Endometrium (tissue), 2 donors: ENCODE results near the gene LRCH1.
"Not testable (repeated sequence)": the region's sequence is repeated elsewhere in the genome, so short reads cannot be mapped to it uniquely, and the experiment has no call there.

Experiments used
- FAIRE-seq: peaks from 2 replicates; lab custom pipeline; 2012; peaks lifted over from hg19 to GRCh38; lab: Jason Lieb, UNC
- donor health status: control.
- donor health status: control.

Gene LRCH1

GRCh38 chr13:46552889-46553520 lies at the start of gene LRCH1:
Gene LRCH1 (plus strand): TSS chr13:46553170. CDS start chr13:46553397, 227 bp downstream.
- FAIRE-seq = no peak

DNA sequence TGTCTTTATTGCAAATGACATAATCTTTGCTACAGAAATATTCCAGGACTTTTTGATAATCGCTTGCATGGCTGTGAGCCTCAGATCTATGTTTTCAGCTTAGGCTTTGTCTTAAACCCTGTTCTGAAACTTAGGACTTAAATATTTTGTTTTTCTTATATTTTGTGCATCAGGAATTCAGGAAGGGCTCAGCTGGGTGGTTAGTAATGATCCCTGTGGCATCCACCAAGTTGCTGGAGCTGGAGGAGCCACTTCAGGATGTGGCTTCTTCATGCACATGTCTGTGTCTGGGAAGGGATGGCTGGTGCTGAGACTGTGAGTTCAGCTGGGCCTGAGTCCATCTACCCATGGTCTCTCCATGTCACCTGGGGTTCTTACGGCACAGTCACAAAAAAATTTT lies 48.9 kb upstream of the LRCH1 start:
- no peak for FAIRE-seq

DNA sequence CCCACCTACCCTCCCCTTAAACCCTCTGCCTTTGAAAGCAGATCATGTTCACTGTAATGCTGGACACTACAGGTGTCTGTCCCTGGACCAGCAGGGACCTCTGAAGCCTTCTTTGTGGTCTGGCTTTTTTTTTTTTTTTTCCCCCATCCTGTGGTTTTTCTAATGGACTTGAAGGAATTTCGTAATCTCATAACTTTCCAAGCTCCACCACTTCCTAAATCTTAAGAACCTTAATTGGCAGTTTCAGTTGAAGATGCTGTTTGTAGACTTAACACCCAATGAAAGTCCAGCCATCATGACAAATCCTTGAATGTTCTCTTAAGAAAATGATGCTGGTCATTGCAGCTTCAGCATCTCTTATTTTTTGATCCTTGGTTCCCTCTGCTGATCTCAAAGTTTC lies 45.0 kb upstream of the LRCH1 start:
- FAIRE-seq = no peak

GRCh38 chr13:46509981-46510380 lies 43.0 kb upstream of the LRCH1 start:
- FAIRE-seq = no peak

GRCh38 chr13:46515803-46516202 lies 37.2 kb upstream of the LRCH1 start:
- no peak for FAIRE-seq

DNA sequence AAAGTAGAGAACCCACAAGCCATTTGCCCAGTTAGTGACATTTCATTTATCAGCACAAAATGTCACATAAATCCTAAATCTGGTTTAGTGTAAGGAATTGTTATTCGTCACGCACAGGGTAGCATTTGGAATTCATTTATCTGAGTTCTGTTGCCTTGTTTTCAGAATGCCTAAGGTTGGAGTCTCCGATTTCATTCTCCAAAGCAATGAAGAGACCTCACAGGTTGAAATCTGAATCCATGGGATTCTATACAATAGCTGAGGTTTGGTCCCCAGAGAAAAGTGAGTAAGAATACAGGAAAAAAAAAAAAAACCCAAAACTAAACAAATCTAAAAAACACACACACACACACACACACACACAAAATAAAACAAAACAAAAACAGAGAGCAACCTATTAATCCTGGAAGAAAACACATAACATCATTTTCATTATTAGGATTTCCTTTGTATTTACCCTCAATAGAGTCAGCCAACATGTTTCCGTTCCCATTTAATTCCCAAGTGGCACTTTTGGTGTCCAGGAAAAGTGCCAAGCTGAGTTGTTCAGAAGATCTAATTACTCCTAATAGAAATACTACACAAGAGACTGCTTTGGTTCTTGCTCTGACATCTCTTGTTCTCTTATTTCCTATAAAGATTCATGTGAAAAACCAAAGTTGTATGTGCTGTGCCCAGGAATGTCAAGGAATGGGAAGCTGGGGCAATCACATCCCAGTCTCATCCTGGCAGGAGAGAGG lies 36.2 kb upstream of the LRCH1 start:
- FAIRE-seq = peak; percentile 87

- not testable (repeated sequence) for FAIRE-seq
Observed at GRCh38 chr13:46517748-46518147, 35.2 kb upstream of the LRCH1 start.

GRCh38 chr13:46519182-46519581 lies 33.8 kb upstream of the LRCH1 start:
- no peak for FAIRE-seq

- FAIRE-seq = no peak
Observed at GRCh38 chr13:46520166-46520565, 32.8 kb upstream of the LRCH1 start.

- FAIRE-seq = no peak
Observed at GRCh38 chr13:46521486-46521885, 31.5 kb upstream of the LRCH1 start.

GRCh38 chr13:46521921-46522747 lies 30.8 kb upstream of the LRCH1 start:
- FAIRE-seq = no peak

GRCh38 chr13:46522748-46523030 lies 30.3 kb upstream of the LRCH1 start:
- no peak for FAIRE-seq

DNA sequence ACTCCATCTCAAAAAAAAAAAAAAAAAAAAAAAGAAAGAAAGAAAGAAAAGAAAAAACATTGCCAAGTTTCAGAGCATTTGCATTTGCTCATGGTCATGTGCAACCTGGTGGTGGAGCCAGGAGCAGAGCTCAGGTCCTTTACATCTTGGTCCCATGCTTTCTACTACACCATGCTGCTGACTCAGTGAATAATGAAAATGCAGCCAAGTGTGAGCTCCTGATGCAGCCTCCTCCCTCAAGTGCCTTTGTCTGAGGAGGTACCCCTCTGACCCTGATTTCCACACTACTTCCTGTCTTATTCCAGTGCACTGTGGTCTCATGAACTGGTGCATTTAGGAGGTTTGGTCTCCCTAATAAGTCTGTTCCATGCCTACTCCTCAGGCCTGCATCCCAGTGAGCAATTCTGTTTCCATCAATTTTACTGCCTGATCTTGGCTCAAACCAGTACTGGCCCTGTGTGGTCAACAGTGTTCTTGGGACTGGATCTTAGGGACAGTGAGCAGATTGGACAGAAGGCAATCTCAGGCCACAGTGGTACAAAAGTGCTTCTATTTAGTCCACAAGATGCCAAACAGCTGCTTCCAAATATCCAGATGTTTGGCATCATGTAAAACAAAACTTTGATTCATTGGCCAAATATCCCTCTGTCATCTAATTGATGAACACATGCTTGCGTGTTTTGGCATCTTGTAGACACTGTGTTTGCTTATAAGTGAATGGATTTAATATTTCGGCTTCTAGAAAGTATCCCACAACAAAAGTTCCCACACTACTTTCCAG lies 28.8 kb upstream of the LRCH1 start:
- no peak for FAIRE-seq

- FAIRE-seq = no peak
Observed at GRCh38 chr13:46526100-46526735, 26.8 kb upstream of the LRCH1 start.

DNA sequence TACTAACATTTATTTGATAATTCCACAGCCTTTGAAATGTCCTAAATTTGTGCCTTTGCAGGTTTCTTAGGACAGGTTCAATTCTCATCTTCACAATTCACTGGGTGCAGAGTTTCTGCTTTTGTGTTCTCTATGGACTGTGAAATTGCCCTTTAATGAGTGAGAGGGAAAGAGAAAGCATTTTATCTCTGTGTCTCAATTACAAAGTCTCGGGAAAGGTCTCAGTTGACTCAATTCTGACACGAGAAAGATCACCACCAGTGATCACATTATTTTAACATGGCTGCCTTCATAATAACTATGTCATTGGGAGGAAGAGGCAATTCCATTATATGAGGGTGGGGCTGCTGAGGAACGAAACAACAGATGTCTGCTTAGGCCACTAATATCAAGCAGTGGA lies 26.2 kb upstream of the LRCH1 start:
- FAIRE-seq = no peak

DNA sequence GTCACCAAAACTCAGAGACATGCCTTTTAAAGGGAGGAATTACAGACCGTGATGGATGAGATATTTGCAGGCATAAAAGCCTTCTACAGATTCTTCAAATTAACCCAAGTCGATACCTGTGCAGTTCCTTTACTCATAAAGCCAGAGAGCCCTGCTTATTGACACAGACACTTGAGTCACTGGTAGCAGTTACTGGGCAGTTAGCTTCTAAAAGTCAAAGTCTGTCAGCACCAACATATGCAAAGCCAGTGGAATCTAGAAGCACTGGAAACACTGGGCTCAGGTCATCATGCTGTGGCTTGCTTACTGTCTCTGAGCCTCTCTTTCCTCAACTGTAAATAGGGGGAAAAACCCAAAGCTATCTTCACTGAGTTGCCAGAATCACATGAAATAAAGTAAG lies 25.7 kb upstream of the LRCH1 start:
- no peak for FAIRE-seq

- FAIRE-seq = no peak
Observed at GRCh38 chr13:46529216-46529919, 23.6 kb upstream of the LRCH1 start.

DNA sequence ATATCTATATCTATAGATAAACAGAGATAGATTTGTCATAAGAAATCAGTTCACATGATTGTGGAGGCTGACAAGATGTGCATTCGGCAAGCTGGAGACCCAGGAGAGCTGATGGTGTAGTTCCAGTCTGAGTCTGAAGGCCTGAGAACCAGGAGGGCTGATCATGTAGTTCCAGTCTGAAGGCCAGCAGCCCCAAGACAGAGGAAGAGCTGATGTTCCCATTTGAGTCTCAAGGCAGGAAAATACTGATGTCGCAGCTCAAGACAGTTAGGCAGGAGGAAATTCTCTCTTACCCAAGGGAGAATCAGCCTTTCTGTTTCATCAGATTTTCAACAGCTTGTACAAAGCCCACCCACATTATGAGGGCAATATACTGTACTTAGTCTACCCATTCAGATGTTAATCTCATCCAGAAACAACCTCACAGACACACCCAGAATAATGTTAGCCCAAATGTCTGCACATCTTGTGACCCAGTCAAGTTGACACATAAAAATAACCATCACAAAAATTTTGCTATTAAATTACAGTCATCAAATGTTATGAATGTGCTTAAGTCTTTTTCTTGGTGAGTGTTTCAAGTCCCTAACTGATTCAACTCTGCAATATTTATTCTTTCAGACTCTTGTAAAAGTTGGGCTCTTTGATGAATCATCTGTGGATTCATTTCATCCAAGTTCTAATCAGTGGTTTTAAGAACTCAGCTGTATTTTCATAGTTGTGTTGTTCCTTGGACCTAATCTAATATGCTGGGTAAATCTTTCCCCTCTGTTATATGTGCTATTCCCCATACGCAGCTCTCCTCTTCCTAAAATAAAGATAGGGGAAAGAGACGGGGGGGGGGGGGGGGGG lies 22.7 kb upstream of the LRCH1 start:
- FAIRE-seq = peak; percentile 96

GRCh38 chr13:46531953-46532352 lies 21.0 kb upstream of the LRCH1 start:
- FAIRE-seq = no peak

- no peak for FAIRE-seq
Observed at GRCh38 chr13:46535002-46535401, 18.0 kb upstream of the LRCH1 start.
